GM10248 (cell line): ENCODE results near the gene RAB11B.
"Not testable (repeated sequence)": the region's sequence is repeated elsewhere in the genome, so short reads cannot be mapped to it uniquely, and the experiment has no call there.

Experiments
- CTCF ChIA-PET: fragments of 300-600 bp; sonication (Branson Sonifier 250); formaldehyde crosslinking; extraction: SDS; loops from one replicate; lab custom pipeline; 2021; ENCODE audit warnings: antibody characterized with exemption; lab: Yijun Ruan, JAX
- POLR2A ChIA-PET: fragments of 350-650 bp; sonication (Branson Sonifier 250); formaldehyde crosslinking; extraction: SDS; loops from one replicate; lab custom pipeline; 2020; ENCODE audit warnings: antibody characterized with exemption; lab: Yijun Ruan, JAX
- DNase-seq: peaks from one replicate; pipeline ENCODE4 v3.0.0; 2012; ENCODE audit errors: extremely low spot score
- TF ChIP-seq, protein P1 (sequence below): IDR thresholded peaks from 2 replicates; pipeline ENCODE4 v1.5.1; 2012; ENCODE audit warnings: mild to moderate bottlenecking, low read depth; ENCODE audit errors: extremely low read depth, missing control alignments, control extremely low read depth

Gene RAB11B

DNA sequence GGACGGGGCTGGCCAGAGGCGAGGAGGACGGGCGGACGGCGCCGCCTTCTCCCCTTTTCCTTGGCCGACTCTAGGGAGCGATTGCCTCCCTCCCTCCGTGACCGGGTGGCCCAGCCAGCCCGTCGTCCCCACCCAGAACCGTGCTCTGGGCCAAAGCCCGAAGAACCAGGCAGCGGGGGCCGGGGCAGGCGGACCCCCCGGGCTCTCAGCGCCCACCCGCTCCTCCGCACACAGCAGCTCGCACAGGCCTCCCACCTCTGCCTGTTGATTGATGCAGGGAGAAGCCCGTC, 13.6 kb downstream of the RAB11B start:
- TF ChIP-seq, protein P1, sequence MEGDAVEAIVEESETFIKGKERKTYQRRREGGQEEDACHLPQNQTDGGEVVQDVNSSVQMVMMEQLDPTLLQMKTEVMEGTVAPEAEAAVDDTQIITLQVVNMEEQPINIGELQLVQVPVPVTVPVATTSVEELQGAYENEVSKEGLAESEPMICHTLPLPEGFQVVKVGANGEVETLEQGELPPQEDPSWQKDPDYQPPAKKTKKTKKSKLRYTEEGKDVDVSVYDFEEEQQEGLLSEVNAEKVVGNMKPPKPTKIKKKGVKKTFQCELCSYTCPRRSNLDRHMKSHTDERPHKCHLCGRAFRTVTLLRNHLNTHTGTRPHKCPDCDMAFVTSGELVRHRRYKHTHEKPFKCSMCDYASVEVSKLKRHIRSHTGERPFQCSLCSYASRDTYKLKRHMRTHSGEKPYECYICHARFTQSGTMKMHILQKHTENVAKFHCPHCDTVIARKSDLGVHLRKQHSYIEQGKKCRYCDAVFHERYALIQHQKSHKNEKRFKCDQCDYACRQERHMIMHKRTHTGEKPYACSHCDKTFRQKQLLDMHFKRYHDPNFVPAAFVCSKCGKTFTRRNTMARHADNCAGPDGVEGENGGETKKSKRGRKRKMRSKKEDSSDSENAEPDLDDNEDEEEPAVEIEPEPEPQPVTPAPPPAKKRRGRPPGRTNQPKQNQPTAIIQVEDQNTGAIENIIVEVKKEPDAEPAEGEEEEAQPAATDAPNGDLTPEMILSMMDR, result no peak
- CTCF ChIA-PET, result interaction anchor here (1.0 kb wide), 1 partner anchor 9 kb away, joined by 3 read pairs; the partner anchor contains the start of gene MARCHF2
- DNase-seq, result no peak
- POLR2A ChIA-PET, result no interaction called here

DNA sequence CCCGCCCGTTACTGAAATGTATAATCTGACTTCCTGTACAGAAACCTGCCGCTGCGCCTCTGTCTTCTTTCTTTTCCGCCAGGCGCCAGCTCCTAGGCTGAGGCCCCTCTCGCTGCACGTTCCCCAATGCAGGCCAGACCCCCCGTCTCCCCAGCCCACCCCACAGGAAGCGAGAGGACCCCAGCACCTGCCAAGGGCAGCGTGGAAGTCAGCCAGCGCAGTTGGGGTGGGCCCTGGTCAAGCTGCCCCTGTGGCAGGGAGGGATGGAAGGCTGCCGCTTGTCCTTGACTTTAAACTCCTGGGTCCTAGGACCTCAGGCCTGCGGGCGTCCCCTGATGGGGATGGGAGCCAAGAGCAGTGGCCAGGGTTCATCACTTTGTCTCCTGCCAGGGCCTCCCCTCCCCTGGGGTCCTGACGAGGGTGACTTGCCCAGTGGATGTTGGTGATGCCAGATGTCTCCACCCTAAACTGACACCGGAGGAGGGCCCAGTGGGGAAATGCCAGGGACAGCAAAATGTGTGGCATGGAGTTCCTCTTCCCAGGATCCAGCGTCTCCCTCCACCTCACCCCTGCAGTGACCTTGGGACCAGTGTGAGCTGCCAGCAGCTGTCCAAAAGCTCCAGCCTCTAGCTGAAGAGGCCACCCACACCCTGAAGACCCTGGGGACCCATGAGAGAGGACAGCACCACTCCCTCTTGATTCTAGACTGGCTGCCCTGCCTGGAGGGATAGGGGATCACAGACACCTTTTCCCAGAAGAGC, 14.4 kb downstream of the RAB11B start:
- CTCF ChIA-PET, result interaction anchor here (0.8 to 1.5 kb wide), 4 partner anchors 9 to 176 kb away, joined by 3 to 6 read pairs (median 4); no protein-coding TSS in a partner anchor
- TF ChIP-seq, protein P1, result no peak
- DNase-seq, result no peak
- POLR2A ChIA-PET, result no interaction called here

DNA sequence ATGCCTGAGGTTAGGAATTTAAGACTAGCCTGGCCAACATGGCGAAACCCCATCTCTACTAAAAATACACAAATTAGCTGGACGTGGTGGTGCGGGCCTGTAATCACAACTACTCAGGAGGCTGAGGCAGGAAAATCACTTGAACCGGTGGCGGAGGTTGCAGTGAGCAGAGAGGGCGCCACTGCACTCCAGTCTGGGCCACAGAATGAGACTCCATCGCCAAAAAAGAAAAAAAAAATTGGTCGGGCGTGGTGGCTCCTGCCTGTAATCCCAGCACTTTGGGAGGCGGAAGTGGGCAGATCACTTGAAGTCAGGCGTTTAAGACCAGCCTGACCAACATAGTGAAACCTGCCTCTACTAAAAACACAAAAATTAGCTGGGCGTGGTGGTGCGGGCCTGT, 20.6 kb downstream of the RAB11B start:
- POLR2A ChIA-PET, result interaction anchor here (0.6 to 0.7 kb wide), 2 partner anchors 87 to 92 kb away, joined by 4 to 5 read pairs; partner anchors contain the start of gene PRAM1
- DNase-seq, result not testable (repeated sequence)
- CTCF ChIA-PET, result interaction anchor here (0.8 to 4.2 kb wide), 3 partner anchors 13 to 167 kb away, joined by 3 to 24 read pairs (median 19); no protein-coding TSS in a partner anchor

DNA sequence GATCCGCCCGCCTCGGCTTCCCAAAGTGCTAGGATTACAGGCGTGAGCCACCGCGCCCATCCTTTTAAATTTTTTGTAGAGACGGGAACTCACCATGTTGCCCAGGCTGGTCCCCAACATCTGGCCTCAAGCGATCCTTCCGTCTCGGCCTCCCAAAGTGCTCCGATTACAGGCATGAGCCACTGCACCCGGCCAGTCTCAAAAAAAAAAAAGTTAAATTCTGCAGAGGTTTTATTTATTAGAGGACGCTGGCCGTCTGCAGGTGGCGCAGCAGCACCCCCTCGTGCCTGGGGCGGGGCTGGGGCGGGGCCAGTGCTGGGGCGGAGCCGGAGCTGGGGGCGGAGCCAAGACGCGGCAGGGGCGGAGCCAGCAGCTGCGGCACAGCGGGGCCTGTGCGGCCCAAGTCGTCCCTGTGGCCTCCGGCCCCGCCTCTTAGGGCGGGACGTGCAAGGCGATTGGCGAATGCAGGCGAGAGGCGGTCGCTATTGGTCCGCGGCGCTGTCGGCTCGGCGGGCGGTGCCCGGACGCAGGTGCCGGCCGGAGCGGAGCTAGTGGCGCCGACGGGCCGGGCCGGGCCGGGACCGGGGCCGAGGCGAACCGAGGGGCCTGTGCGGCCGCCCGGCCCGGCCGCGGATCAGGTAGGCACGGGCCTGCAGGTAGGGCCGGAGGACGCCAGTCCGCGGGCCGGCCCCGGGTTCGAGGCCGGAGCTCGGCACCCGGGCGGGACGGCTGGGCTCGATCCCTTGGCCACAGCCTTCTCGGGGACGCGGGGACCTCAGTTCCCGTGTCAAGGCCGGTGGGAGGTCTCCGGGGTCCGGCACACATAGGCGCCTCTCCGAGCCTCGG, 22.8 kb downstream of the RAB11B start, which contains the start of gene MARCHF2:
Gene MARCHF2 (plus strand): TSS at position 523 of the 846 bp plus-strand sequence. CDS start 8,536 bp downstream, outside the sequence.
- peak; percentile 100 for DNase-seq
- CTCF ChIA-PET, result interaction anchor here (0.7 to 5.3 kb wide), 32 partner anchors 8 to 255 kb away, joined by 3 to 35 read pairs (median 6); partner anchors contain the start of genes HNRNPM, MYO1F, RAB11B and ZNF414
- POLR2A ChIA-PET, result interaction anchor here (0.6 to 1.7 kb wide), 3 partner anchors 22 to 37 kb away, joined by 3 to 7 read pairs (median 6); no protein-coding TSS in a partner anchor
- TF ChIP-seq, protein P1, result peak; percentile 55

DNA sequence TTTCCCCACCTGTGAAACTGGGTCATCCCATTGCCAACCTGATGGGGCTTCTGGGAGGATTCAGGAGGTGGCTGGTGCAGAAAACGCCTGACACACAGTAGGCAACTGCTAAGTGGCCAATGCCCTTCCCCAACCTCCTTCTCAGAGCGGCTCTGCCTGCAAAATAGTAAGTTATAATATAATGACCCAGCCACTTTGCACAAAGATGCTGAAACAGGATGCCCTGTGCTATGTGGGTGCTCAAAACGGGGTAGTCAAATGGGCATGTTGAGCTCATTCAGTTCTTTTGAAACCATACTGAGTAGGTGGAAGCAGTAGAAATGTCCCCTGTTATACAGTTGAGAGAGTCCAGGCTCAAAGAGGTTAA, 23.5 kb downstream of the RAB11B start:
- TF ChIP-seq, protein P1, result no peak
- POLR2A ChIA-PET, result interaction anchor here (0.5 to 1.7 kb wide), 4 partner anchors 13 to 36 kb away, joined by 3 to 7 read pairs (median 4); no protein-coding TSS in a partner anchor
- CTCF ChIA-PET, result interaction anchor here (0.7 to 5.3 kb wide), 32 partner anchors 8 to 255 kb away, joined by 3 to 35 read pairs (median 6); partner anchors contain the start of genes HNRNPM, MYO1F, RAB11B and ZNF414
- no peak for DNase-seq

DNA sequence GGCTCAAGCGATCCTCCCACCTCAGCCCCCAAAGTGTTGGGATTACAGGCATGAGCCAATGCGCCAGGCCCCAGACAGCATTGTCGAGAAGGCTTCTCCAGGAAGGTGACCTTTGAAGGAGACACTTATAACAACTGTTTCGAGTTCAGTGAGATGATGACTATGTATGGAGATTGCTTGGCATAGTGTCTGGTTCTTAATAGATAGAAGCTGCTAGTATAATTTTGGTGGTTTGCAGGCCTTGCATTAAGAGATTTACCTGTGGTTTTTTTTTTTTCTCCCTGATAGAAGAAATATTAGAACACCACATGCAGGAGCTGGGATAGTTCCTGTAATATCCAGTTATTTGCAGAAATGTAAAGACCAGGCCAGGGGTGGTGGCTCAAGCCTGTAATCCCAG, 26.6 kb downstream of the RAB11B start:
- no peak for DNase-seq
- ChIA-PET POLR2A (no interaction called here), CTCF (interaction anchor here (0.9 to 5.3 kb wide), 3 partner anchors 63 to 163 kb away, joined by 3 to 35 read pairs (median 6); partner anchors contain the start of gene MYO1F)
- TF ChIP-seq, protein P1, result no peak
